Esophagus muscularis mucosa (tissue), 4 donors: ENCODE results near the gene GET4. TPM values are rescaled to one million over a fixed set of nuclear protein-coding genes. Genes with fewer than 3 reads are reported as not detected.

ENCODE experiments used
- DNase-seq: peaks from one replicate; pipeline ENCODE4 v3.0.0-alpha.2; 2017; ENCODE audit errors: extremely low spot score
- H3K27ac ChIP-seq, 4 donors: fragments of 200-600 bp; sonication (generic); replicated peaks in 1 of 4; 1 replicate in 3 of 4; 2 replicates in 1 of 4; pipeline ENCODE4 v1.5.1; 2016 to 2019; ENCODE audit warnings: mild to moderate bottlenecking in 1 of 4
- H3K27me3 ChIP-seq, 4 donors: fragments of 200-600 bp; sonication (generic); one replicate each; pipeline versions ENCODE4 v1.5.1 to v1.6.0; 2016 to 2019
- H3K36me3 ChIP-seq, 4 donors: fragments of 200-600 bp; sonication (generic); one replicate each; pipeline ENCODE4 v1.5.1; 2016 to 2019
- H3K4me1 ChIP-seq, 4 donors: fragments of 200-600 bp; sonication (generic); one replicate each; pipeline ENCODE4 v1.5.1; 2016 to 2019
- H3K4me3 ChIP-seq, 4 donors: fragments of 200-600 bp; sonication (generic); 1 replicate in 2 of 4; 2 replicates in 2 of 4; pipeline ENCODE4 v1.5.1; 2016 to 2019; ENCODE audit warnings: mild to moderate bottlenecking in 4 of 4, moderate library complexity in 1 of 4
- H3K9me3 ChIP-seq, 4 donors: fragments of 200-600 bp; sonication (generic); 1 replicate in 3 of 4; 2 replicates in 1 of 4; pipeline ENCODE4 v1.5.1; 2016 to 2019
- EP300 ChIP-seq: sonication (generic); formaldehyde crosslinking; IDR thresholded peaks from one replicate; pipeline ENCODE4 v1.6.1; 2017; ENCODE audit warnings: antibody characterized with exemption
- POLR2A ChIP-seq: fragments of 450-650 bp; IDR thresholded peaks from one replicate; pipeline ENCODE4 v1.6.1; 2017; ENCODE audit warnings: antibody characterized with exemption, moderate library complexity, mild to moderate bottlenecking, low read depth
- POLR2AphosphoS5 ChIP-seq, 2 donors: sonication (generic); formaldehyde crosslinking; IDR thresholded peaks; one replicate each; pipeline ENCODE4 v1.6.1; 2017; ENCODE audit warnings: antibody characterized with exemption in 2 of 2
- WGBS: methylation state at CpG from one replicate; pipeline ENCODE4 v1.1.5; 2018; 5-methylcytosine and 5-hydroxymethylcytosine counted together
- intact Hi-C: fragments of 100-400 bp; cut with DNase I; formaldehyde crosslinking; loops from one replicate; pipeline ENCODE4 v1.15.1; 2023
- total RNA-seq, 4 donors: library from RNA; depleted of rRNA; stranded (reverse); fragments of >200 nt; gene quantifications; one replicate each; pipeline versions ENCODE4 v1.1.0 to v1.2.1, GENCODE V29; 2016
- TF ChIP-seq, protein P1 (sequence below), 3 experiments: fragments of 200-600 bp in 2 of 3; fragments of 450-650 bp in 1 of 3; sonication (generic) in 2 of 3; IDR thresholded peaks; one replicate each; pipeline ENCODE4 v1.5.1; 2017 to 2019; ENCODE audit warnings: antibody characterized with exemption in 3 of 3, mild to moderate bottlenecking in 2 of 3, moderate library complexity in 1 of 3

Gene GET4
- total RNA-seq, 4 donors from 2014 or later: 24.7 to 41.3 (median 35.2) TPM

DNA sequence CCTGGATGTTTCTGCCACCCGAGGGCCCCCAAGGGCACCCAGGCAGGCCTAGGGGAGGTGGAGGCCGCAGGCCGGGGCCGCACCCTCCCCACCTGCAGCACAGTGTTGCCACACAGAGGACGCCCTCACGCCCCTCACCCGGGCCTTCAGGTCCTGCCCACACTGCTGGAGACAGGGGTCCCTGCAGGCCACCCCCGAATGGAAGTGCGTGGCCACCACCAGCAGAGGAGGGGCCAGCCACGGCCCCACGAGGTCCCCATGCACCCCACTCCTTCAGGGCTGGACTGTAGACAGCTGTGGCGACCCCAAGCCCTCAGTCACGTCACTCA is 42.7 kb downstream of the GET4 start:
- Histone ChIP-seq H3K9me3 (no peaks in the 10 kb centered on the region), H3K4me3 (no peak overlapping the region), H3K36me3 (peaks cover 0 to 37% (median 11%) of the 10 kb centered on the region in 4 donors), H3K4me1 (peaks cover 6 to 46% (median 36%) of the 10 kb centered on the region in 4 donors), H3K27ac (no peak overlapping the region), H3K27me3 (no peaks in the 10 kb centered on the region)
- DNase-seq: no peak
- no peak for TF ChIP-seq POLR2A
- no peak for TF ChIP-seq EP300
- no peak for TF ChIP-seq POLR2AphosphoS5 (IDR thresholded peaks at IDR 0.05)
- TF ChIP-seq, protein P1, sequence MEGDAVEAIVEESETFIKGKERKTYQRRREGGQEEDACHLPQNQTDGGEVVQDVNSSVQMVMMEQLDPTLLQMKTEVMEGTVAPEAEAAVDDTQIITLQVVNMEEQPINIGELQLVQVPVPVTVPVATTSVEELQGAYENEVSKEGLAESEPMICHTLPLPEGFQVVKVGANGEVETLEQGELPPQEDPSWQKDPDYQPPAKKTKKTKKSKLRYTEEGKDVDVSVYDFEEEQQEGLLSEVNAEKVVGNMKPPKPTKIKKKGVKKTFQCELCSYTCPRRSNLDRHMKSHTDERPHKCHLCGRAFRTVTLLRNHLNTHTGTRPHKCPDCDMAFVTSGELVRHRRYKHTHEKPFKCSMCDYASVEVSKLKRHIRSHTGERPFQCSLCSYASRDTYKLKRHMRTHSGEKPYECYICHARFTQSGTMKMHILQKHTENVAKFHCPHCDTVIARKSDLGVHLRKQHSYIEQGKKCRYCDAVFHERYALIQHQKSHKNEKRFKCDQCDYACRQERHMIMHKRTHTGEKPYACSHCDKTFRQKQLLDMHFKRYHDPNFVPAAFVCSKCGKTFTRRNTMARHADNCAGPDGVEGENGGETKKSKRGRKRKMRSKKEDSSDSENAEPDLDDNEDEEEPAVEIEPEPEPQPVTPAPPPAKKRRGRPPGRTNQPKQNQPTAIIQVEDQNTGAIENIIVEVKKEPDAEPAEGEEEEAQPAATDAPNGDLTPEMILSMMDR (IDR thresholded peaks at IDR 0.05): no peak
- 96% methylated on average over 3 of the region's 13 CpGs for WGBS
- intact Hi-C loops: no loop called here

DNA sequence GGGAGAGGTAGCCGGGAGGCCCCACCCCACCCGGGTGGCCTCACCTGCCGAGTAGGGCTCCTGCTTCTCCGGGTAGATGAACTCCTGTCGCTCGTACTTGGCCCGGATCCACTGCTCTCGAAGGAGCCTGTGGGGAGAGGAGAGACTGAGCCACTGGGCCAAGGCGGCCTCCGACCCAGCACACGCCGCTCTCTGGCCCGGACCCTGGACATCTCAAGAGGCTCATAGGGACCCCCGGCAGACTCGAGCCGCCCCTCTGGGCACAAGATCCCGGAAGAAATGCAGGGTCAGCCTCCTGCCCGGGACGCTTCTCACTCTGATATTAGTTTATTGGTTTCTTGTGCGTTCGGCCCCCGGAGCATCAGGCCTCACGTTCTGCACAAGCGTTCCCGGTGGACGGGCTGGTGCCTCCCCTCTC is 43.6 kb downstream of the GET4 start:
- peaks cover 0 to 34% (median 11%) of the 10 kb centered on the region in 4 donors for H3K36me3 ChIP-seq
- intact Hi-C loops: no loop called here
- WGBS: 81% methylated on average over 26 of the region's 26 CpGs
- TF ChIP-seq POLR2AphosphoS5 (IDR thresholded peaks at IDR 0.05) (no peak), EP300 (no peak), POLR2A (no peak)
- TF ChIP-seq, protein P1 (IDR thresholded peaks at IDR 0.05): no peak
- no peak for DNase-seq
- H3K27ac ChIP-seq: no peak overlapping the region
- no peaks in the 10 kb centered on the region for H3K9me3 ChIP-seq
- H3K27me3 ChIP-seq: no peaks in the 10 kb centered on the region
- H3K4me3 ChIP-seq: no peak overlapping the region
- H3K4me1 ChIP-seq: peaks cover 11 to 45% (median 39%) of the 10 kb centered on the region in 4 donors

DNA sequence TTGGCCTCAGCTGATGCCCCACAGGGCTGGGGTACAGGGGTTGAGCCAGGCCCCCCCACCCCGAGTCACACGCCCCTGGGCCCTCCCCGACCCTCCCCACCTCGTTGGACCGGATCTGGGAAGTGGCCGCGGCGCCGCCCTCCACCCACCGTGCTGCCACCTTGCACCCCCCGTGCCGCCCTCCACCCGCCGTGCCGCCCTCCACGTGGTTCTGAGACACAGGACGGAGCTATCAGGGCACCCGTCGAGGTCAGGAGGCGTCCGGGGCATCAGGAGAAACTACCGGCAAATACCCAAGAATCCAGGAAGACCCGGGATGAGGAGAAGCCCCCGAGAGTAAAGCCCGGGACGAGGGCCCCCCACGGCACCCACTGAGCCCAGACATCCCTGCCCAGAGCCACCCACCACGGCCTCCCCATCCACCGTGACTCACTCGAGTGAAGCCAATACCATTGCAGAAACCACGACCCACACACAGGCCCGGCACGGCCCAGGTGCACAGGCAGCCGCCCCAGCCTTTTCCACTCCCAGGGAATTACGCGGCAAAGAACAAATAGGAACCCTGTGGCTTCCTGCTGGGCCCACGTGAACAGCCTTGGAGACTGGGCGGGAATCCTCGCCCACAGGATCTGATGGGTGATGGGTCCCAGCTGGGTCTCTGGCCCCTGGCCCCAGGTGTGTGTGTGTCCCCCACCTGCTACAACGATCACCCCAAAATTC is 44.2 kb downstream of the GET4 start:
- H3K36me3 ChIP-seq: peaks cover 0 to 34% (median 11%) of the 10 kb centered on the region in 4 donors
- intact Hi-C loops: no loop called here
- H3K9me3 ChIP-seq: no peaks in the 10 kb centered on the region
- no peaks in the 10 kb centered on the region for H3K27me3 ChIP-seq
- WGBS: 80% methylated on average over 22 of the region's 40 CpGs
- no peak for TF ChIP-seq POLR2A
- TF ChIP-seq, protein P1 (IDR thresholded peaks at IDR 0.05): no peak
- TF ChIP-seq EP300: no peak
- TF ChIP-seq POLR2AphosphoS5 (IDR thresholded peaks at IDR 0.05): no peak
- DNase-seq: no peak
- H3K27ac ChIP-seq: no peak overlapping the region
- peaks cover 17 to 51% (median 43%) of the 10 kb centered on the region in 4 donors for H3K4me1 ChIP-seq
- H3K4me3 ChIP-seq: no peak overlapping the region

DNA sequence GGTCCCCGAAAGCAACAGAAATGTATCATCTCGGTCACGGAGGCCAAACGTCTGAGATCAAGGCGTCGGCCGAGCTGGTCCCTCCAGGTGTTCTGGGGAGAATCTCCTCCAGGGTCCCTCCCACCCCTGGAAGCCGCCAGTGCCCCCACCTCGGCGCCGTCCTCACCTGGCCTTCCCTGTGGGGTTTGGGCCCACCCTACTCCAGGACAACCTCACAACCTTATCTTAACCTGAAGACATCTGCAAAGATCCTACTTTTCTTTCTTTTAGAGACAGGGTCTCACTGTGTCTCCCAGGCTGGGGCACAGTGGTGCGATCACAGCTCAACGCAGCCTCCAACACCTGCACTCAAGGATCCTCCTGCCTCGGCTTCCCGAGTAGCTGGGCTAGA is 44.7 kb downstream of the GET4 start:
- Histone ChIP-seq H3K27me3 (no peaks in the 10 kb centered on the region), H3K9me3 (no peaks in the 10 kb centered on the region), H3K36me3 (peaks cover 0 to 34% (median 11%) of the 10 kb centered on the region in 4 donors), H3K4me3 (no peak overlapping the region), H3K27ac (no peak overlapping the region), H3K4me1 (peaks cover 18 to 52% (median 45%) of the 10 kb centered on the region in 4 donors)
- intact Hi-C loops: no loop called here
- DNase-seq: no peak
- 93% methylated on average over 15 of the region's 15 CpGs for WGBS
- TF ChIP-seq POLR2A: no peak
- TF ChIP-seq, protein P1 (IDR thresholded peaks at IDR 0.05): no peak
- no peak for TF ChIP-seq EP300
- no peak for TF ChIP-seq POLR2AphosphoS5 (IDR thresholded peaks at IDR 0.05)
